Measurements from ENCODE around the gene CSN3.
"Not testable (repeated sequence)": the region's sequence is repeated elsewhere in the genome, so short reads cannot be mapped to it uniquely, and the experiment has no call there.

Gene CSN3

DNA sequence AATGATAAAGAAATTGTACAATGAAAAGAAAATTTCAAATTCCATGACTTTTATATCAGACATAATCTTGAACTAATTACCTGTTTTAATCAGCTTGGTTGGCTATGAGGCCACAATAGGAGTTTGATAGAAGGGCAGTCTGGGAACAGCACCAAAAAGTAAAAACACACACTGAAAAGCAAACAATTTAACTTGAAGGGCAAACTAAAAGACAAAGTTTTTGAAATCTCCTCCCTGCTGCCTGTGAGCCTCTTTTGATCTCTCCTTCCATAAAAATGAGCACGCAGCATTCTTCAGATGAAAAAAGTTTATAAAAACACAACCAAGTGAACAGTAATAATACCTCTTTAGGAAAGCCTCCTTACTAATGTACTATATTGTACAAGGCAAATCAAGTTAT lies 38.8 kb upstream of the CSN3 start (continued):
- no peak for TF ChIP-seq ZNF394 (tag by site-specific recombination; IDR thresholded peaks at IDR 0.05; ENCODE audit: borderline replicate concordance)
- no peak for TF ChIP-seq ZIC2 (tag by site-specific recombination; IDR thresholded peaks at IDR 0.05)
- no peak for TF ChIP-seq ZNF354C (tag by site-specific recombination; IDR thresholded peaks at IDR 0.05; ENCODE audit: borderline replicate concordance, low read depth)
- no peak for TF ChIP-seq KLF16 (tag by site-specific recombination; IDR thresholded peaks at IDR 0.05)
- no peak for TF ChIP-seq SCRT1 (tag by site-specific recombination; IDR thresholded peaks at IDR 0.05; ENCODE audit: borderline replicate concordance)
- no peak for TF ChIP-seq ZNF621 (tag by site-specific recombination; IDR thresholded peaks at IDR 0.05)
- TF ChIP-seq, protein P1, sequence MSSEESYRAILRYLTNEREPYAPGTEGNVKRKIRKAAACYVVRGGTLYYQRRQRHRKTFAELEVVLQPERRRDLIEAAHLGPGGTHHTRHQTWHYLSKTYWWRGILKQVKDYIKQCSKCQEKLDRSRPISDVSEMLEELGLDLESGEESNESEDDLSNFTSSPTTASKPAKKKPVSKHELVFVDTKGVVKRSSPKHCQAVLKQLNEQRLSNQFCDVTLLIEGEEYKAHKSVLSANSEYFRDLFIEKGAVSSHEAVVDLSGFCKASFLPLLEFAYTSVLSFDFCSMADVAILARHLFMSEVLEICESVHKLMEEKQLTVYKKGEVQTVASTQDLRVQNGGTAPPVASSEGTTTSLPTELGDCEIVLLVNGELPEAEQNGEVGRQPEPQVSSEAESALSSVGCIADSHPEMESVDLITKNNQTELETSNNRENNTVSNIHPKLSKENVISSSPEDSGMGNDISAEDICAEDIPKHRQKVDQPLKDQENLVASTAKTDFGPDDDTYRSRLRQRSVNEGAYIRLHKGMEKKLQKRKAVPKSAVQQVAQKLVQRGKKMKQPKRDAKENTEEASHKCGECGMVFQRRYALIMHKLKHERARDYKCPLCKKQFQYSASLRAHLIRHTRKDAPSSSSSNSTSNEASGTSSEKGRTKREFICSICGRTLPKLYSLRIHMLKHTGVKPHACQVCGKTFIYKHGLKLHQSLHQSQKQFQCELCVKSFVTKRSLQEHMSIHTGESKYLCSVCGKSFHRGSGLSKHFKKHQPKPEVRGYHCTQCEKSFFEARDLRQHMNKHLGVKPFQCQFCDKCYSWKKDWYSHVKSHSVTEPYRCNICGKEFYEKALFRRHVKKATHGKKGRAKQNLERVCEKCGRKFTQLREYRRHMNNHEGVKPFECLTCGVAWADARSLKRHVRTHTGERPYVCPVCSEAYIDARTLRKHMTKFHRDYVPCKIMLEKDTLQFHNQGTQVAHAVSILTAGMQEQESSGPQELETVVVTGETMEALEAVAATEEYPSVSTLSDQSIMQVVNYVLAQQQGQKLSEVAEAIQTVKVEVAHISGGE (tag by site-specific recombination; conservative IDR thresholded peaks at IDR 0.05; ENCODE audit: low read depth), result no peak
- TF ChIP-seq, protein P2, sequence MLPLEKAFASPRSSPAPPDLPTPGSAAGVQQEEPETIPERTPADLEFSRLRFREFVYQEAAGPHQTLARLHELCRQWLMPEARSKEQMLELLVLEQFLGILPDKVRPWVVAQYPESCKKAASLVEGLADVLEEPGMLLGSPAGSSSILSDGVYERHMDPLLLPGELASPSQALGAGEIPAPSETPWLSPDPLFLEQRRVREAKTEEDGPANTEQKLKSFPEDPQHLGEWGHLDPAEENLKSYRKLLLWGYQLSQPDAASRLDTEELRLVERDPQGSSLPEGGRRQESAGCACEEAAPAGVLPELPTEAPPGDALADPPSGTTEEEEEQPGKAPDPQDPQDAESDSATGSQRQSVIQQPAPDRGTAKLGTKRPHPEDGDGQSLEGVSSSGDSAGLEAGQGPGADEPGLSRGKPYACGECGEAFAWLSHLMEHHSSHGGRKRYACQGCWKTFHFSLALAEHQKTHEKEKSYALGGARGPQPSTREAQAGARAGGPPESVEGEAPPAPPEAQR (tag by site-specific recombination; IDR thresholded peaks at IDR 0.05), result no peak
- no peak for TF ChIP-seq ZNF202 (tag by site-specific recombination; IDR thresholded peaks at IDR 0.05; ENCODE audit: borderline replicate concordance)

DNA sequence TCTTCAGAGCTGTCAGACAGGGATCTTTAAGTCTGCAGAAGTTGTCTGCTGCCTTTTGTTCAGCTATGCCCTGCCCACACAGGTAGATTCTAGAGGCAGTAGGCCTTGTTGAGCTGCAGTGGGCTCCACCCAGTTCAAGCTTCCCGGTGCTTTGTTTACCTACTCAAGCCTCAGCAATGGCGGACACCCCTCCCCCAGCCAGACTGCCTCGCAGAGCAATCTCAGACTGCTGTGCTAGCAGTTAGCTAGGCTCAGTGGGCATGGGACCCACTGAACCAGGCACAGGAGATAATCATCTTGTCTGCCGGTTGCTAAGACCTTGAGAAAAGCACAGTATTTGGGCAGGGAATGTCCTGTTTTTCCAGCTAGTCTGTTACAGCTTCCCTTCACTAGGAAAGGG lies 29.6 kb upstream of the CSN3 start:
- CTCF ChIA-PET; H3K4me1 ChIP-seq (ENCODE audit: control insufficient read depth, insufficient read depth, low read length); H3K36me3 ChIP-seq (ENCODE audit: control insufficient read depth in 2 of 2, insufficient read depth in 1 of 2, low read length in 2 of 2); H3K27ac ChIP-seq (ENCODE audit: extremely low read depth, low read depth, low read length); H3K4me3 ChIP-seq (ENCODE audit: low read depth, low read length); H3K9me3 ChIP-seq (ENCODE audit: control insufficient read depth, insufficient read depth, low read depth, low read length); POLR2A ChIA-PET: not testable (repeated sequence)

DNA sequence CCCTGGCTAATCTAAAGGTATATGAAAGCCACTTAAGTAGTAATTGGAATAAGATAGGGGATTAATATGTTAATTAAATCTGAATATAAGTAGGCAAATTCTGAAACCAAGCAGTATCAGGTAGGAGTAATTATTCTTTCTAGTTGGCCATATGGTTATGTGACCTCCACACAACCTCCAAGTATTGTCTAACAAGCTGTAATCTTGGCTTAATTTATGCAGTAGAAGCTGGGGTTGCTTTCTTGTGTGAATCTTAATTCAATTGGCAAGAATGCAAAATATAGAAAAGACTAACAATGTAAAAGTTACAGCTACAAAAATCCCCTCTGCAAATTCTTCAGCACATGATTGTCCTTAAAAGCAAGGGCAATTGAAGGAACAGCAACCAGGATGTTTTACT lies 26.3 kb upstream of the CSN3 start:
- H3K4me3 ChIP-seq (ENCODE audit: low read depth, low read length); H3K4me1 ChIP-seq (ENCODE audit: control insufficient read depth, insufficient read depth, low read length); CTCF ChIA-PET; H3K27ac ChIP-seq (ENCODE audit: extremely low read depth, low read depth, low read length); H3K9me3 ChIP-seq (ENCODE audit: control insufficient read depth, insufficient read depth, low read depth, low read length); POLR2A ChIA-PET; H3K36me3 ChIP-seq (ENCODE audit: control insufficient read depth in 2 of 2, insufficient read depth in 1 of 2, low read length in 2 of 2): not testable (repeated sequence)

DNA sequence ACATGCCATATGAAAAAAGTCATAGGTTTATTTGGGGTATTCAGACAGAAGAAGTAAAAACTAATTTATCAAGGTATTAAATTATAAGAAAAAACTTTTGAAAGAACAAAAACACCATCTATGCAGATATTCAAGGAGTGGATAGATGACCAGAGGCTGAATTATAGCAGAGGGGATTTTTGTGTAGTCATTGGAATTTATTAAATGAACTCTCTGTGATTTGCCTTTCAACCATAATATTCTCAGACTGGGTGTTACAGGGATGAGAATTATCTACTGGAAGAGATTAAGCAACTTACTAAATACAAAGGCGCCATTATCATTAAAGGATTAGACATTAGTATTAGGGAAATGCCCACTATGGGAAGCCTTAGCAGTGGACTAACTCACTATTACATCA lies 25.8 kb upstream of the CSN3 start:
- H3K36me3 ChIP-seq (ENCODE audit: control insufficient read depth in 2 of 2, insufficient read depth in 1 of 2, low read length in 2 of 2); H3K9me3 ChIP-seq (ENCODE audit: control insufficient read depth, insufficient read depth, low read depth, low read length); CTCF ChIA-PET; H3K4me3 ChIP-seq (ENCODE audit: low read depth, low read length); H3K4me1 ChIP-seq (ENCODE audit: control insufficient read depth, insufficient read depth, low read length); H3K27ac ChIP-seq (ENCODE audit: extremely low read depth, low read depth, low read length); POLR2A ChIA-PET: not testable (repeated sequence)

DNA sequence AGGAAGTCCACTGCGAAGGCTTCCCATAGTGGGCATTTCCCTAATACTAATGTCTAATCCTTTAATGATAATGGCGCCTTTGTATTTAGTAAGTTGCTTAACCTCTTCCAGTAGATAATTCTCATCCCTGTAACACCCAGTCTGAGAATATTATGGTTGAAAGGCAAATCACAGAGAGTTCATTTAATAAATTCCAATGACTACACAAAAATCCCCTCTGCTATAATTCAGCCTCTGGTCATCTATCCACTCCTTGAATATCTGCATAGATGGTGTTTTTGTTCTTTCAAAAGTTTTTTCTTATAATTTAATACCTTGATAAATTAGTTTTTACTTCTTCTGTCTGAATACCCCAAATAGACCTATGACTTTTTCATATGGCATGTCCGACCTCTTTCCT lies 21.0 kb upstream of the CSN3 start:
- H3K36me3 ChIP-seq (ENCODE audit: control insufficient read depth in 2 of 2, insufficient read depth in 1 of 2, low read length in 2 of 2); H3K4me1 ChIP-seq (ENCODE audit: control insufficient read depth, insufficient read depth, low read length); H3K4me3 ChIP-seq (ENCODE audit: low read depth, low read length); POLR2A ChIA-PET; CTCF ChIA-PET; H3K9me3 ChIP-seq (ENCODE audit: control insufficient read depth, insufficient read depth, low read depth, low read length); H3K27ac ChIP-seq (ENCODE audit: extremely low read depth, low read depth, low read length): not testable (repeated sequence)

DNA sequence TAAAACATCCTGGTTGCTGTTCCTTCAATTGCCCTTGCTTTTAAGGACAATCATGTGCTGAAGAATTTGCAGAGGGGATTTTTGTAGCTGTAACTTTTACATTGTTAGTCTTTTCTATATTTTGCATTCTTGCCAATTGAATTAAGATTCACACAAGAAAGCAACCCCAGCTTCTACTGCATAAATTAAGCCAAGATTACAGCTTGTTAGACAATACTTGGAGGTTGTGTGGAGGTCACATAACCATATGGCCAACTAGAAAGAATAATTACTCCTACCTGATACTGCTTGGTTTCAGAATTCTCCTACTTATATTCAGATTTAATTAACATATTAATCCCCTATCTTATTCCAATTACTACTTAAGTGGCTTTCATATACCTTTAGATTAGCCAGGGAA lies 20.6 kb upstream of the CSN3 start:
- POLR2A ChIA-PET; H3K9me3 ChIP-seq (ENCODE audit: control insufficient read depth, insufficient read depth, low read depth, low read length); H3K36me3 ChIP-seq (ENCODE audit: control insufficient read depth in 2 of 2, insufficient read depth in 1 of 2, low read length in 2 of 2); H3K4me1 ChIP-seq (ENCODE audit: control insufficient read depth, insufficient read depth, low read length); CTCF ChIA-PET; H3K4me3 ChIP-seq (ENCODE audit: low read depth, low read length); H3K27ac ChIP-seq (ENCODE audit: extremely low read depth, low read depth, low read length): not testable (repeated sequence)
